Stimulated activated naive CD4-positive, alpha-beta T cell (primary cell): ENCODE measurements around the gene CSN3.

ENCODE experiments used
- DNase-seq, 6 experiments: peaks; one replicate each; lab custom pipeline; 2025; lab: John Stamatoyannopoulos, UW

The CSN3 gene

DNA sequence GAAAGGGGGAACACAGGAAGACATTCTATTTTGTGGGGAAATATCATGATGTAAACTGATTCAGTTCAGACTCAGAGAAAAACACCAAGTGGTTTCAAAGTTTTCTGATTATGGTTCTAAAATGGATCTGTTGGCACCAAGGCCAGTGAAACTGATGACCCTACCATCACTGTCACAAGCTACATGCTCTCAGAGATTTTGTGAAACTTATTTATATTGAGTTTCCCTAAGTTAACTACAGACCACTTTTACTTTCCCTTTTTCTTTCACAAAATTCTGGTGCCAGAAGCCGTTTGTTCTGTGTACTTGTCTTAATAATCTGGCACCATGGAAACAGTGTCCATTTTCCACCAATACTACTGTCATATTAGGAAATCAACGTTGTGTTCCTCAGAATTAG lies 48.9 kb downstream of the CSN3 start:
- DNase-seq, result no peak

GRCh38 chr4:70297576-70297975 lies 55.2 kb downstream of the CSN3 start:
- no peak for DNase-seq

- no peak for DNase-seq
These were observed 55.7 kb downstream of the CSN3 start for GRCh38 chr4:70298051-70298450.

DNA sequence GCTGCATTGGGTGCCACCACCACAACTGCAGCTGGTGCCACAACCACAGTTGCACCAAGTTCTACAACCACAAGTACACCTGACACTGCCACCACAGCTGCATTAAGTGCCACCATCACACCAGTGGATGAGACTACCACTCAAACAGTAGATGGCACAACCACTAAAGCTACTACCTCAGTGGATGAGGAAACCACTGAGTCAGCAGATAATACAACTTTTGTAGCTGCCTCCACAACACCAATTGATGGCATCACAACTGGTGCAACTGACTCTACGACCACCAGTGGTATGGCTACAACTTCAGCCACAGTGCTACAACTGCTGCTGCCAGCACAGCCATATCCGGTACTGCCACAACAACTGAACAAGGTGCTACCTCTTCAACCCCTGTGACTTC lies 57.2 kb downstream of the CSN3 start:
- DNase-seq, result no peak

DNA sequence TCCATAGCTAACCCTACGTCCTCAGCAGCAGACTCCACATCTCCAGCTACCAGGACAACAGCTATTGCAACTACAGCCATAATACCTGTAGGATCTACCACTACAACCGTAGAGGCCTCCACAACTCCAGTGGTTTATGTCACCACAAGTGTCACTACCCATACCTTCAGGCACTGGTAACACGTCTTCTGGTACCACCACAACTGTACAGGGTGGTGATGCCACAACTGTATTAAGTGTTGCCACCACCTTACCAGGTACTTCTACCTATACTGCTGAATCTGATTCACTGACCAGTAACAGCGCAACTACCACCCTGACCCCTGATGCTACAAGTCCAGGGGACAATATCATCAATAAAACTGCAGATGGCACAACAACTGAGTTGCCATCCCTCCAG lies 57.8 kb downstream of the CSN3 start:
- DNase-seq, result no peak
